ENCODE measurements around the gene SORCS3. TPM values are rescaled to one million over a fixed set of nuclear protein-coding genes. Genes with fewer than 3 reads are reported as not detected.

Gene SORCS3
- total and polyA plus RNA-seq, 4 donors = 0.93 TPM; not detected in 3

- Histone ChIP-seq H3K4me3 (ENCODE audit: low read depth in 1 of 3, low read length in 3 of 3) (no peak overlapping the region), H3K36me3 (ENCODE audit: control insufficient read depth in 4 of 4, insufficient read depth in 3 of 4, low read depth in 1 of 4, low read length in 3 of 4) (no peaks in the 10 kb centered on the region), H3K27me3 (ENCODE audit: control insufficient read depth in 4 of 4, insufficient read depth in 4 of 4, low read length in 3 of 4) (peaks cover 0 to 4% (median 2%) of the 10 kb centered on the region in 4 donors), H3K27ac (ENCODE audit: low read depth in 1 of 2, low read length in 2 of 2) (no peak overlapping the region), H3K4me1 (ENCODE audit: control insufficient read depth in 4 of 4, insufficient read depth in 4 of 4, low read length in 3 of 4) (no peaks in the 10 kb centered on the region), H3K9ac (ENCODE audit: low read depth in 1 of 2, low read length in 2 of 2) (no peak overlapping the region), H3K9me3 (ENCODE audit: control insufficient read depth in 4 of 4, low read length in 3 of 4) (no peaks in the 10 kb centered on the region)
- 59% methylated on average over 2 of the region's 2 CpGs for WGBS
- no peak for DNase-seq (ENCODE audit: low spot score)
- TF ChIP-seq JUND (IDR thresholded peaks at IDR 0.05) = no peak
- no peak for TF ChIP-seq ZBTB33 (IDR thresholded peaks at IDR 0.05)
- no peak for TF ChIP-seq EGR1 (IDR thresholded peaks at IDR 0.05; ENCODE audit: low read depth in 2 of 2)
These were observed 267.5 kb downstream of the SORCS3 start for GRCh38 chr10:104908581-104908980.

DNA sequence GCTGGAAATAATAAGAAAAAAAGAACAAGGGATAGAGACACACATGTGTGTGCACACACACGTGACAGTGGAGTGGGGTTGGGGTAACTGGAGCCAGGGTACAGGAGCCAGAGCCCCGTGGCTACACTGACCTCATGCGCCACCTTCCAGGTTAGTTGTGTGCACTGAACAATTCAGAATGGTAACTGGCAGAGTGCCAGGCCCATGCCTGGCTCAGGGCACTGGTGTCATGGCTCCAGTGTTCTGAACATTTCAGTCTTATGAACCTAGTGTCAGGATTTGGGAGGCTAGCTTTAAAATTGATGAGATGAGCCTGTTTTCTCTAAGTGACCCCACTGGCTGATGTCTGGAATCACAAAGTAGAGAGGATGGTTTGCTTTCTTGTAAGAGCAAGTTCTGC lies 269.6 kb downstream of the SORCS3 start:
- 61% methylated on average over 3 of the region's 3 CpGs for WGBS
- no peaks in the 10 kb centered on the region for H3K4me1 ChIP-seq (ENCODE audit: control insufficient read depth in 4 of 4, insufficient read depth in 4 of 4, low read length in 3 of 4)
- TF ChIP-seq FOXA2 (IDR thresholded peaks at IDR 0.05) = no peak
- no peak for TF ChIP-seq EGR1 (IDR thresholded peaks at IDR 0.05; ENCODE audit: low read depth in 2 of 2)
- TF ChIP-seq CTCF (IDR thresholded peaks at IDR 0.05; ENCODE audit: low read depth, low read length, missing input control) = no peak
- TF ChIP-seq, protein P1, sequence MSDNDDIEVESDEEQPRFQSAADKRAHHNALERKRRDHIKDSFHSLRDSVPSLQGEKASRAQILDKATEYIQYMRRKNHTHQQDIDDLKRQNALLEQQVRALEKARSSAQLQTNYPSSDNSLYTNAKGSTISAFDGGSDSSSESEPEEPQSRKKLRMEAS (IDR thresholded peaks at IDR 0.05) = no peak
- TF ChIP-seq SP1 (IDR thresholded peaks at IDR 0.05) = no peak
- TF ChIP-seq GABPA (IDR thresholded peaks at IDR 0.05 in 1 of 2, conservative IDR thresholded peaks at IDR 0.05 in 1 of 2) = no peak
- TF ChIP-seq, protein P2, sequence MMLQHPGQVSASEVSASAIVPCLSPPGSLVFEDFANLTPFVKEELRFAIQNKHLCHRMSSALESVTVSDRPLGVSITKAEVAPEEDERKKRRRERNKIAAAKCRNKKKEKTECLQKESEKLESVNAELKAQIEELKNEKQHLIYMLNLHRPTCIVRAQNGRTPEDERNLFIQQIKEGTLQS (IDR thresholded peaks at IDR 0.05) = no peak
- no peak for TF ChIP-seq HNF4G (IDR thresholded peaks at IDR 0.05)
- no peak for TF ChIP-seq JUND (IDR thresholded peaks at IDR 0.05)
- no peak for TF ChIP-seq FOXA1 (IDR thresholded peaks at IDR 0.05)
- TF ChIP-seq ZBTB33 (IDR thresholded peaks at IDR 0.05) = no peak
- no peak for TF ChIP-seq HNF4A (conservative IDR thresholded peaks at IDR 0.05)
- no peak for TF ChIP-seq RAD21 (IDR thresholded peaks at IDR 0.05)
- TF ChIP-seq NR2F2 (IDR thresholded peaks at IDR 0.05) = no peak
- TF ChIP-seq RXRA (IDR thresholded peaks at IDR 0.05) = no peak
- TF ChIP-seq TAF1 (conservative IDR thresholded peaks at IDR 0.05) = no peak
- TF ChIP-seq YY1 (IDR thresholded peaks at IDR 0.05) = no peak
- TF ChIP-seq, protein P3, sequence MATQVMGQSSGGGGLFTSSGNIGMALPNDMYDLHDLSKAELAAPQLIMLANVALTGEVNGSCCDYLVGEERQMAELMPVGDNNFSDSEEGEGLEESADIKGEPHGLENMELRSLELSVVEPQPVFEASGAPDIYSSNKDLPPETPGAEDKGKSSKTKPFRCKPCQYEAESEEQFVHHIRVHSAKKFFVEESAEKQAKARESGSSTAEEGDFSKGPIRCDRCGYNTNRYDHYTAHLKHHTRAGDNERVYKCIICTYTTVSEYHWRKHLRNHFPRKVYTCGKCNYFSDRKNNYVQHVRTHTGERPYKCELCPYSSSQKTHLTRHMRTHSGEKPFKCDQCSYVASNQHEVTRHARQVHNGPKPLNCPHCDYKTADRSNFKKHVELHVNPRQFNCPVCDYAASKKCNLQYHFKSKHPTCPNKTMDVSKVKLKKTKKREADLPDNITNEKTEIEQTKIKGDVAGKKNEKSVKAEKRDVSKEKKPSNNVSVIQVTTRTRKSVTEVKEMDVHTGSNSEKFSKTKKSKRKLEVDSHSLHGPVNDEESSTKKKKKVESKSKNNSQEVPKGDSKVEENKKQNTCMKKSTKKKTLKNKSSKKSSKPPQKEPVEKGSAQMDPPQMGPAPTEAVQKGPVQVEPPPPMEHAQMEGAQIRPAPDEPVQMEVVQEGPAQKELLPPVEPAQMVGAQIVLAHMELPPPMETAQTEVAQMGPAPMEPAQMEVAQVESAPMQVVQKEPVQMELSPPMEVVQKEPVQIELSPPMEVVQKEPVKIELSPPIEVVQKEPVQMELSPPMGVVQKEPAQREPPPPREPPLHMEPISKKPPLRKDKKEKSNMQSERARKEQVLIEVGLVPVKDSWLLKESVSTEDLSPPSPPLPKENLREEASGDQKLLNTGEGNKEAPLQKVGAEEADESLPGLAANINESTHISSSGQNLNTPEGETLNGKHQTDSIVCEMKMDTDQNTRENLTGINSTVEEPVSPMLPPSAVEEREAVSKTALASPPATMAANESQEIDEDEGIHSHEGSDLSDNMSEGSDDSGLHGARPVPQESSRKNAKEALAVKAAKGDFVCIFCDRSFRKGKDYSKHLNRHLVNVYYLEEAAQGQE (IDR thresholded peaks at IDR 0.05) = no peak
- no peak for DNase-seq (ENCODE audit: low spot score)
- H3K9me3 ChIP-seq (ENCODE audit: control insufficient read depth in 4 of 4, low read length in 3 of 4) = no peaks in the 10 kb centered on the region
- H3K9ac ChIP-seq (ENCODE audit: low read depth in 1 of 2, low read length in 2 of 2) = no peak overlapping the region
- no peak overlapping the region for H3K4me3 ChIP-seq (ENCODE audit: low read depth in 1 of 3, low read length in 3 of 3)
- no peak overlapping the region for H3K27ac ChIP-seq (ENCODE audit: low read depth in 1 of 2, low read length in 2 of 2)
- H3K27me3 ChIP-seq (ENCODE audit: control insufficient read depth in 4 of 4, insufficient read depth in 4 of 4, low read length in 3 of 4) = peaks cover 0 to 4% (median 2%) of the 10 kb centered on the region in 4 donors
- H3K36me3 ChIP-seq (ENCODE audit: control insufficient read depth in 4 of 4, insufficient read depth in 3 of 4, low read depth in 1 of 4, low read length in 3 of 4) = no peaks in the 10 kb centered on the region
